GM19023 (cell line): ENCODE data around the gene BEAN1.

Experiments used
- ATAC-seq: cut with Tn5 transposase; IDR thresholded peaks from one replicate; pipeline ENCODE4 v1.9.1; 2021; ENCODE audit warnings: mild to moderate bottlenecking, moderate library complexity; ENCODE audit not compliant: unreplicated experiment

Gene BEAN1

DNA sequence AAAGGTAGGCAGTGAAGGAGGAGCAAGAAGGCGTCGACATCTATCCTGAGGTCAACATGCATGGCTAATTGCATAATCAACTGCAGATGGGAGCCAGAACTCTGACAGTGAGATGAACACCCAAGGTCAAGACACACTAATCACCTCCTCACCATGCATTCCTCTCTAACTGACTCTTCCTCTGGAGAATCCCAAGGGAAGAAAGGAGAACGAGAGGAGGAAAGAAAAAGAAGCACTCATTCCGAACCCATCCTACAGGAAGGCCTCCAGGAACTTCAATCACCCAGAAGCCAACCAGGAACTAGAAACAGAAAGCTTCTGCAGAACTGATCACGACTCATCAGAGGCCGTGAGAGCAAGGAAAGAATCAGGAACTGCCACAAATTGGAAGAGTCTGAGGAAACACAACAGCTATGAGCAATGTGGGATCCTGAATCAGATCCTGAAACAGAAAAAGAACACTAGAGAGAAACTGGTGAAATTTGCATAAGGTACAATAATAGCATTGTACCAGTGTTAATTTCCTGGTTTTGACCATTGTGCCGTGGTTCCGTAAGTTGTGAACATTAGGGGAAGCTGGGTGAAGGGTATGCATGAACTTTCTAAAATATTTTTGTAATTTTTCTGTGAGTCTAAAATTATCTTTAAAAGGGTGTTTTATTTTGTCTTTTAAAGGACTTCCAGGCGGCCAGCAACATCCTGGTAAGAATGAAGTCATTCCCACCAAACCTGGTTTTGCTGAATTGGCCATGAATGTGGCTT is 10.0 kb upstream of the BEAN1 start:
- ATAC-seq = no peak

DNA sequence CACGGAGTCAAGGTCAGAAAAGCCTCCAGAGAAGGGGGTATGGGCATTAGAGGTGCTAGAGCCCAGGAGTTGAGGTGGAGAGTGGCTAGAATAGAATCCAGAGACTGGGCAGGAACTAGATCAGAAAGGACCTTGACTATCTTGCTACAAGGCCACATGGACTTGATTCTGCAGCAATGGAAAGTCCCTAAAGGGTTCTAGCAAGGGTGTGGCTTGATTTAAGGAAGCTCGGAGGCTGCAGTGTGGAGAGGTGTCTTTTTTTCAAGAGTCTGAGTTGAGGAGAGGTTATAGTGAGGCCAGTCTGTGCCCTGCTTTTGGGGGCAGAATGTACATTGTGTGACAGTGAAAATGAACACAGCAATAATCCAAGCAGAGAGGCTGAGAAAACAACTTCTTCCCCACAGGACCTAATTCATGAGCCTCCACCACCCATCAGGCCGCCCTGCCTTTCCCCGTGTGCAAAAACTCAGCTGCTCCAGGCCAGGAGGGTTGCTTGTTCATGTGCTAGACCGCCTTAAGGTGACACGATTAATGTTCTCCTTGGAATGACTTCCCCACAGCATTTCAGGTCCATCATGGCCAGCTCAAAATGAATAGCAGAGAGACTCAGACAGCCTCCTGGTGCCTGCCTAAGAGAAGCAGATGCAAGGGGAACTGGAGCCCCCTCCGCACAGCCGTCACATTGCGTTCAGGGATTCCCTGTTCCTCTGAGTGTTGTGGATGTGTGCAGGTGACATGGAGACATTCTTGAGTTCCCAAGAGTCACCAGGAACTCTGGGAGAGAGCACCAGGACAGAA is 8.7 kb upstream of the BEAN1 start:
- no peak for ATAC-seq

DNA sequence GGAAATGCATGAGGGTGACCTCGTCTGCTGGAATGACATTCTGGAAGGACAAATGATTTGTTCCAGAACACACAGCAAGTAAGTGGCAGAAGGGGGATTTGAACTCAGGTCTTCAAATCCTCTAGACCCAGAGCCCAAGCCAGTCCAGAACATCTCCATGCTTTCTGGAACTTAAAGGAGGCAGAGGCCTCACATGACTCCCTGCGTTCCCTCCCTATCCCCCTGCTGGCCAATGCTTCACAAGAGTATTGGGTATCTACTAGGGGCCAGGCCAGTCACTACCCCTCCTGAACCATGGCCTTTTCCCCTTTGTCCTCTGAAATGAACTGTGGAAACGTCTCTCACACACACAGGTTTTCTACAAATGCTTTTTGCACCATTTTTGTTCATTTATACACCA is 7.6 kb upstream of the BEAN1 start:
- no peak for ATAC-seq

DNA sequence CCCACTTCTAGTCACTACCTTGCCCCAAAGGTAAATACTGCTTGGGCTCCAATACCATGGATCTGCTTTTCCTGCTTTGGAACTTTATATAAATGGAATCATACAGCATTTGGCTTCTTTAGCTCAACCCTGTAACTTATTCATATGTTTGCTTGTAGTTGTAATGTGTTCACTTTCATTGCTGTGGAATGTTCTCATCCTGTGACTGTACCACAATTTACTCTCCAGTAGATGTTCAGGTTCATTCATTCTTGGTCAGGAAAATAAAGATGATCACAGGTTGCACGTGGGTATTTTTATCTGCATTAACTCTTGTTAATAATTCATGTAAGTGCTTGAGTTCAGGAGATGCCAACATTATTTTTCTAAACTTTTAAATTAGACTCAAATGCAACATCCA is 6.7 kb upstream of the BEAN1 start:
- no peak for ATAC-seq

DNA sequence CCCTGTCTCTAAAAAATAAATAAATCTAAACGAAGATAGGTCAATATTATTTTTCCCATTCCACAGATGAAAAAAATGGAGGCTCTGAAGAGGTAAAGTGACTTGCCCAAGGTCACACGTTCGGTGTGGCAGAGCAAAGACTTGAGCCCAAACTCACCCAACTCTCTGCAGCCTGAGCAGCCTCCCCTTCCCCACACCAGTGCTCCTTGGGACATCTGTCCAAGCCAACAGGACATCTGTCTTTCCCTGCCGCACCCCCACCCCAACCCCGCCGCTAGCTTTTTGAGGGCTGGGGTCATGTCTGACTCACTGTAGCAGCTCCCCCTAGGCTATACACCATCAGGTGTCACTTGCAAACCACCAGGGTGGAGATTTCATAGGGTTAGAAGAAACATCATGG is 5.2 kb upstream of the BEAN1 start:
- no peak for ATAC-seq

DNA sequence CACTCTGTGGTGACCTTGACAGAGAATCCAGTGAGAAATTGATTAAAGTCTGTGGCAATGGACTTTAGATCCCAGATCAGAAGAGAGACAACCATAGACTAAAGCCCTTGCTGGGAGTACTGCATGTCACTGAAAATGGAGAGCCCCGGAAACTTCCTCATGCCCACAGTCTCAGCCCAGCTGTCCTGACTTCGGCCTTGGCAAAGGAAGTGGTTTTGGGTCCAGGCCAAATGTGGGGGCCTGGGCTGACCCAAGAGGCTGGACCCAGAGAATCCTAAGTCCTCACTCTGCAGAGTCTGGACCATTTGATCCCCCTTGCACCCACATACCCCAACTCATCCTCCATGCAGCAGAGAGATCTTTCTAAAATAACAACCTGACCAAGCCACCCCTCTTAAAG is 4.7 kb upstream of the BEAN1 start:
- no peak for ATAC-seq

DNA sequence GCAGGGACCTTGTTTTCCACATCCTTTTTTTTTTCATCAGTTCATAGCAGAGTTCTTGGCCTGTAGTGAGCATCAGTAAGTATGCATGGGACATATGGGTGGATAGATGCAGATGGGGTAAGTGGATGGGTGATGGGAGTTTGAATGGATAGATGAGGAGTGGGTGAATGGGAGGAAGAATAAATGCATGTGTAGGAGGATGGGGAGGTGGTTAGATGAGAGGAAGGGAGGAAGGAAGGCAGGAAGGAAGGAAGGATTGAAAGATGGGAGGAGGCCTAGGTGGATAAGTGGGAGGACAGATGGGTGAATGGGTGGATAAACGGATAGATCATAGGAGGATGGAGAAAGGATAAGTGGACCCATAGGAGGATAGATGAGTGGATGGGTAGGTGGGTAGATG is 3.9 kb upstream of the BEAN1 start:
- ATAC-seq = no peak

DNA sequence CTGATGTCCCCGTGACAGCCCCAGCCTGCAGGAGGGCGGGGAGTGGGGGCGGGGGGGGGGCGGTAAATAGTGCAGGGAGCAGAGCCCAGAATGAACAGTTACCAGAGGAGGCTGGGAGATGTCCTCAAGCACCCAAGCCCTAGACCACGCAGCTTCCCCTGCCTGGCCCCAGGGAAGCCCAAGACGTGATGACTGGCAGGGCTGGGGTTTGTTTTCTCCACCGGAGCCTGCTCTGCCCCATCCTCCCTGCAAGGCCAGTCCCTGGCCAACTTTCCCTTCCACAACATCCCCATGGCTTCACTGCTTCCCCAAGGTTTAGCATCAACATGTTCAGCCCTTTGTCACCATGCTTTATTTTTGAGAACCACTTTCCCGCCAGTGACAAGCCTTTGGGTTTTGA is 1.4 kb upstream of the BEAN1 start:
- ATAC-seq = no peak

DNA sequence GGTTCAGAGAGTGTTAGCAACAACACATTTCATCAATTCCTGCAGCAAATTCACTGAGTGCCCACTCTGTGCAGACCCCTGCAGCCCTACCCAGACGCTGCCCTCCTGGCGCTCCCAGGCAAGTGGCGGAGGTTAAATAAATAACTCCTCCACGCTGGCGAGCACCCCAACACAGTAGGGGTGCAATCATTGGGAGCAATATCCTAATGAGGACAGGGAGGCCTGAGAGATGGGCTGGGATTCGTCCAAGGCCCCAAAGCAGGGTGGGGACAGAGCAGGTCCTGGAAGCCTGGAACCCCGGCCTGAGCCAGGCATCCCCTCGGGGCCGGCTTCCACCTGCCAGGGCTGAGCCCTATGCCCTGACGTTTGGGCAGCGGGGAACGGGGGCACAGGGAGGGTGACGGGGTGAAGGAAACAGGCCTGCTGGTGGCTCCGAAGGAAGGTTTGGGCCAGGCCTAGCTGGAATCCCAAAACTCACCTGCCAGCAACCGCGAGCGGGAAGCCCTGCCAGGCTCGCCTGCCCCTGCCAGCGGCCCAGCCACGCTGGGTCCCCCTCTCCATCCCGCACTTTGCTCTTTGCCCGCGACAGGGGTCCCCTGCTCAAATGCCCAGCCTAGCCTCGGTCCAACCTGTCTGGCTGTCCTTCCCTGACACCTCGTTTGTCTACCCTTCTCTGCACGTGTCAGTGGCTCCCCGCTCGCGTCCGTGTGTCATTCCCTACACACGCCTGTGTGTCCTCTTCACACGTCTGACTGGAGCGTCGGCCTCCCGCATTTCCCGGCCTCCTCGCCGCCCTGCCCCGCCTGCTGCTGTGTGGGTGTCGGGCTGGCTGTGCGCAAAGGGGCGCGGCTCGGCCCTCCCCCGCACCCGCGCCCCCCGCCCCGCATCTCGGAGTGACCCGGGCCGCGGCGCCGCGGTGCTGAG is 721 bp upstream of the BEAN1 start:
- no peak for ATAC-seq

DNA sequence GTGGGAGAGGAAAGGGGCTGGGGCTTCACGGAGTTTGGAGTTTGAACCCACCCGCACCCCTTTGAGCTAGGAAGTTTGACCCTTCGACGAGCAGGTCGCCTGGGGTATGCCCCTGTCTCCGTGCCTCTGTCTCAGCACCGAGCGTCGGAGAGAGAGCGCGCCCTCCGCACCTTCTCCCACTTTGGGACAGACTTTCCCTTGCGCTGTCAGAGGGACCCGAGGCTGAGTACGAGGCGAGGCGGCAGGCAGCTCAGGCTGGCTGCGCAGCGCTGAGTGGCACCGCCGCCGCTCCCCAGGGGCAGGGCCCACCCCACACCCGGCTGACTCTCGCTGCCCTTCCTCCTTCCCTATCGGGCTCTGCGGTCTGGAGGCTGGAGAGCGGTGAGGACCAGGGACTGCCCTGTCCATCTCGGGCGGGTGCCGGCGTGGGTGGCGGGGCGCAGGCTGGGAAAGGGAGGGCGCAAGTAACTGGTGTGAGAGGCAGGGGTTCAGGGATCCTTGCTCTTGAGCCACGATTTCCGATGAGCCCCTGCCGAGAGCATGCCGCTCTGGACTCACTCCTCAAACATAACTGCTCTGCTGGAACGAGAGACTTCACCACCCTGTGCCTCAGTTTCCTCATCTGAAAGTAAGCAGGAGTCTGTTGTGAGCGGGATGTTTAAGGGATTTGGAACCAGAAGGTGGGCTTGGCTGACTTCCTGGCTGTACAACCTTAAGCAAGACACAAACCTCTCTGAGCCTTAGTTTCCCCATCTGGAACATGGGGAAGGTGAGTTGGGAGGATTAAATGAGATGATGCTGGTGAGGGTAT is 981 bp downstream of the BEAN1 start:
- no peak for ATAC-seq

DNA sequence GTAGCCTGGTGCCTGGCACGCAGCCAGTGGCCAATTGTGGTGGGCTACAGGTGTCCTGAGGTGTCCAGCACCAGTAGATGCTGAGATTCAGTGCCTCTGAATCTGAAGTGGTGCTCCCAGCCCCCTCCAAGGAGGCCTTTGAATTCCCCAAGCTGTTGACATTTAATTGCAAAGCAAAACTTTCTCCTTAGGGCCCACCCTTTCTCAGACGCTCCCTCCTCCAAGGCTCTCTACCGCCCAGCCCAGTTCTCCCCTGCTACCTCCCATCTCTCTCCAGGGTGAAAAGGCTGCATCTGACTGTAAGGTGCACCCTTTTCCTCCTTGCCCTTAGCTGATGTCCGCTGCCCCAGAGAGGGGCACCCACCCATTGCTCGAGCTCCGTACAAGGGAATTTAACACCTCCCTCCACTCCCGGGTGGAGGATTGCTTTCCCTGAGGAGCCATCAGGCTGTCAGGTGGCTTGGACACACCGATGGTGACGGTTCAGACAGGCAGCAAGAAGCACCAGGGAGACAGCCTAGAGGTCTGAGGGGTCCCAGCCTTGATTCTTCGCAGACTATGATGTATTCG is 1.7 kb downstream of the BEAN1 start:
- no peak for ATAC-seq

DNA sequence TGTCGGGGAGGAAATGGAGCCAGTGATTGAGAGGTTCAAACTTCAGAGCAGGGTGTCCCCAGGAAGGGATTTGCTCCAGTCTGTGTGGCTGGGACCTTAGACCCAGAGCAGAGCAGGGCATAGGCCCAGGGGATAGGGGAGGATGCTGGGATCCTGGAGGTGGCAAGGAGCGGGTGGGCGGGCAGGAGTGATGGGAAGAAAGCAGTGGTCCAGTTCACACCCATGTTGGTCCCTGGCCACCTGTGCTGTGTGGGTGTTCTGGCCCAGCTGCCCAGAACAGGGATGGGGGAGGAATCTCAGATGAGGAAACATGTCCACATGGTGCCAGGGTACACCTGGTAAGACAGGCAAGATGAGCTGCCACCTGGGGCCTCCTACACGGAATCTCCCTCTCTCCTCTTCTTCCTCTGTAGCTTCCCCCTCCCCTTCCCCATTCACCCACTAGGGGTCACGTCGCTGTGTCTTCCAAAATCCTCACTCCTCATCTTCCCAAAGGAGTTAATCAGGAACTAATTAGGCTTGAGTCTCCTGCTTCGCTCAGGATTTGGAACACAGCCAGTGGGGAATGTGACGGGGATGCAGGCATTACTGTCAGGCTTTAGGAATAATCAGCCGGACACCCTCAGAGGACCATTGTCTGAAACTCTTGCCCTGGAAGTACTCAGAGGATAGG is 2.3 kb downstream of the BEAN1 start:
- no peak for ATAC-seq

DNA sequence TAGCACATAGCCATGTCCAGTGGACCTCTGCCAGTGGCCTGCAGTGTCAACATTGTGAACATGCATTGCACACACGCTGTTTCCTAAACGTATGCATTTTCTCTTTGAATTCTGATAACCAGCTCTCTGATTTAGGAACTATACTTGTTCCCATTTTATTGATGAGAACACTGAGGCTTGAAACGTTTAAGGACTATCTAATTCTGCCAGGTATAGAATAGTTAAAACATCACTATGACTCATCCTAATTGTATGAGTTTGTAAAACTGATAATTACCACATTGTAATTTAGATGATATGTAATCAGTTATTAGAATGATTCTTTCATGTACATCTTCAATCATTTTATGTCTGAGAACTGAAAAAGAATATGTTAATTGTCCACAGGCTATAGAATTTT is 3.1 kb downstream of the BEAN1 start:
- ATAC-seq = no peak

DNA sequence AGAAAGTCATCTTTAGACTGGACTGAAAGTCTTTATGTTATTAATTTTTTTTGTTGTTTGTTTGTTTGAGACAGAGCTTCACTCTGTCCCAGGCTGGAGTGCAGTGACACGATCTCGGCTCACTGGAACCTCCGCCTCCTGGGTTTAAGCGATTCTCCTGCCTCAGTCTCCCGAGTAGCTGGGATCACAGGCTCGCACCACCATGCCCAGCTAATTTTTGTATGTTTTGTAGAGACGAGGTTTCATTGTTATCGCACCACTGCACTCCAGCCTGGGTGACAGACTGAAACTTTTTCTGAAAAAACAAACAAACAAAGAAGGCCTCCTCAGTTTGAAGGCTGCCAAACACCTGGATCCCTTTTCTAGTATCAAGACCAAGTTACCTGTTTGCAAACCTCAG is 4.7 kb downstream of the BEAN1 start:
- no peak for ATAC-seq

DNA sequence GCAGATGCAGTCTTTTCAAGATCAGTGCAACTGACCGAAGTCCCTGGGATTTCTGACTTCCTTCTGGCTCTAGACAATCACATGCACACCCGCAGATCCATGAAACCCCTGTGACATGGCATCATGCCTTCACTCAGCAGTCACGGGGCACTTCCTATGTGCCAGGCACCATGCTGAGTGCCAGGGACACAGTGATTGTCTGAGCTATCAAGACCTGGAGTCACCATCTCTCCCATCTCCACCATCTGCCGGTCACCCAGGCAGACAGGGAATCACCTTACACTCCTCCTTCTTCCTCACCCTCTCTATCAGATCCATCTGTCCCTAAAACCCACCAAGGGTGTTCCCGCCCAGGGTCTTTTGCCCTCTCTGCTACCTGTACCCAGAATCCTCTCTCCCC is 5.3 kb downstream of the BEAN1 start:
- ATAC-seq = no peak

DNA sequence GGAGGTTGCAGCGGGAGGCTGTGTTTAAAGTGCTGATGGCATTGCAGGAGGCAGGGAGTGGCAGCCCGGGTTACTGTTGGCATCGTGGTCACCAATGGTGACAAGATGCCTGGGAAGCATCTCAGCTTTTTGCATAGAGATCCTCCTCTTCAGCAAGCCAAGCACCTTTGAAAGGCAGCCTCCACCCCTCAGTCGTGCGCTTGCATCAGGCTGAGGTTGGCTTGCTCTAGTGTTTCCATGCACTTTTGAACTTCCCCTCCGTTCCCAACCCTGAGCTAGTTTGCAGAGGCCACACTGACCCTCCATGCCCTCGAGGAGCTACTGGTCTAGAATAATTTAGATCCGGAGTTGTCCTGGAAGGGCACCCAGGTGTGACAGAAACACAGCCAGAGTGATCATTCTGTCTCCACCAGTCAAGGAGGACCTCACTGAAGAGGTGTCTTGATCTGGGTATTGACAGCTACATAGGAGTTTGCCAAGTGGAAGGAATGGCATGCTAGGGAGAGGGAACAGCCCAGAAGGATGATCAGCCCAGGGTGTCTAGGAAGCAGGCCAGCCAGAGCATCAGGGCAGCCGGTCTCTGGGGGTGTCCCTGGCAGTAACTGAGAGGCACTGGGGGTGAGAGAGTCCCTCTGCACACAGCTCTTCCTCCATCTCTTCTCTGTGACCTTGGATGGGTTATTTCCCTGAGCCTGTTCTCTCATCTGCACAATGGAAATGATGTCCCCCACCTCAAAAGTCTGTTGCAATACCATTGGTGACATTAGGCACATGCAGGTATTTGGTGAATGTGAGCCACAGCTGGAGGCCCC is 7.7 kb downstream of the BEAN1 start:
- ATAC-seq = no peak

DNA sequence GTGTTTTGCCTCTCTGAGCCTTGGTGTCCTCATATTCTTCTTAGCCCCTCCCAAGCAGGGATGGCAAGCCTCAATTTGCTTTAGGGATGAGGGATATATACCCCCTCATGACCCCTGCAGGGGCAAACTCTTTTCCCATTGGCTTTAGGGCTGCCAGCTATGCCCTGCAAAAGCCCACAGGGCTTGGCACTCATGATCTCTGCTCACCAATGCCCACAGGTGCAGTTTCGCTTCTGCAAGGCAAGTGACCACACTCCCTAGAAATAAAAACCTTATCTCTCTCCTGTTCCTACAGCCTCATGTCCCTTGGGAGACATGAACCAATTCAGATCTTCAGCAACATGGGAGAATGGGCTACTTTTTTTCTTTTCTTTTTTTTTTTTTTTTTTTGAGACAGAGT is 8.8 kb downstream of the BEAN1 start:
- ATAC-seq = no peak

DNA sequence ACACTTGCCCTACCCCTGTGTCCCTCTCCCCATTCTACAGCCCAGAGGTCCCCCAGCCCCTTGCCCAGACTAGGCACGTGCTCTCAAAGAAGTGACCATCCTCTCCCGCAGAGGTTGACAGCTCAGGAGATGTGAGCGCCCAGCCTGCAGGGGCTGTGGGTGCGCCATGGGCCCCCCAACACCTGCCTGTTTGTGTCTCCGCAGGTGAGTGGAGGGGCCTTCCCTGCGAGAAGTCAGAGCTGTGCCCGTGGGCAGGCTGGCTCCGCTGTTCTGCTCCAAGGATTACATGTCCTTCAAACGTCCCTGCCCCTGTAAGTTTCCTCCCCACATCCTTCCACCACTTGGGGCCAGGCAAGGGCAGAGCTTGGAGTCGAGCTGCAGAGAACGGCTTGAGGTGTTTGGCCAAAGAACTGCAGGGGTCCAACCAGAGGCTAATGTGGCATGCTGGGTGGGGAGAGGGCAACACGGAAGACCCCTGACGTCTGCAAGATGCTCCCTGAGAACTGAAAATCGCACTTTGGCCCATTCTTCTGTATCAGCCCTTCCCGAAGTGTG is 10.4 kb downstream of the BEAN1 start:
- no peak for ATAC-seq

DNA sequence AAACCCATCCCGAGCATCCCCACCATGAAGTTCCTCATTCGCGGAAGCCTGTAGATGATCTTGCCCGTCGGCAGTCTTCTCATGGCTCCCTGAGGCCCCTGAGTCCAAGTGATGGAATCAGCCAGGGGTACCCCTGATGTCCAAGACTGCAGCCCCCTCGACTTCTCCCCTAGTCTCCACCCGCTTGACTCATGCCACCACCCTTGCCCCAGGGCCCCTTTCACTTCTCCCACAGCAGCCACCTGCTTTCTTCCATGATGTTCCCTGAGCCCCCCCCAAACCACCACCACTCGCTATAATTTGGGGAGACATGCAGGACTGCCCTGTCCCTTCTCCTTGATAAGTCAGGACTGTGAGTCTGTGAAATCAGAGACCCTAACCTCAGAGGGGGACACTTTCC is 11.4 kb downstream of the BEAN1 start:
- no peak for ATAC-seq
